ENCODE data around the gene KRTAP10-11.
"Not testable (repeated sequence)": the region's sequence is repeated elsewhere in the genome, so short reads cannot be mapped to it uniquely, and the experiment has no call there.

The KRTAP10-11 gene

GRCh38 chr21:44640761-44641160, 5.5 kb upstream of the KRTAP10-11 start:
- no peak for DNase-seq

DNA sequence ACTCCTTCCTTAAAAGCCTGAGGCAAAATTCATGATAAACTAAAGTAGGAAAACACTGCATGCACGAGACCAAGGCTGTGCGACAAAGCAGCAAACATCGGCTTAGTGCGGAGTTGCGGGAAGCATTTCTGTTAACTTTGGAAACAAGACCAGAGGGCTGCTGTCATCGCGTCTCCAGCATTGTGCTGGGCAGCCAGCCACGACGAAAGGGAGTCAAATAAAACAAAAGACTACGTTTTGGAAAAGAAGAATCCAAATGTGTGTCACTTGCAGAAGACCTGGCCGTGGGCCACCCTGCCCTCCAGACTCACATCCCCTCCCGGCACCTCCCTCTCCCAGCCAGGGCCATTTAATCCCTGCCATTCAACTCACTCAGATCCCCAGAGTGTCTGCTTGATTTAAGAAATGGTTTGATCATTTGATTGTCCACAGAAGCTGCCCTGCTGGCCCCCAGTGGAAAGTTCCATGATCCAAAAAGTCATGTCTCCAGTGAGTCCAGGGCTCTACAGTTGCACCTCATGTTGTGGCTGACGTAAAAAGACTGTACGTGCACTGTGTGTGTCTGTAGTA, 2.4 kb upstream of the KRTAP10-11 start:
- no peak for DNase-seq

DNA sequence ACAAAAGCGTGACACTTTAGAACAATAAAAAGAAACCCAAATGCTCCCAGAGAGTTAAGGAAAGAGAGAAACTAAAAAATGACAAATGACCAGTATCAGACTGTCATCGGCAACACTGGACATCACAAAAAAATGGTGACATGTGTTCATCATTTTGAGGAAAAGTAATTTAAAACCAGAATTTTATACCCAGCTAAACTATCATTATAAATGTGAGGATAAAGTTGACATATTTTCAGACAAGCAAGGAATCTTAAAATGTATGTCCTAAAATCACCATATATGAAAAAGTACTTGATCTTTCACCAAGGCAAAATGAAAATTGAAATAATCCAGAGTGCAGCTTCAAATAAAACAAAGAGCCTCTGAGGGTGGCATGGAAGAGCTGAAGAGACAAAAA, 1.3 kb upstream of the KRTAP10-11 start:
- DNase-seq = no peak

DNA sequence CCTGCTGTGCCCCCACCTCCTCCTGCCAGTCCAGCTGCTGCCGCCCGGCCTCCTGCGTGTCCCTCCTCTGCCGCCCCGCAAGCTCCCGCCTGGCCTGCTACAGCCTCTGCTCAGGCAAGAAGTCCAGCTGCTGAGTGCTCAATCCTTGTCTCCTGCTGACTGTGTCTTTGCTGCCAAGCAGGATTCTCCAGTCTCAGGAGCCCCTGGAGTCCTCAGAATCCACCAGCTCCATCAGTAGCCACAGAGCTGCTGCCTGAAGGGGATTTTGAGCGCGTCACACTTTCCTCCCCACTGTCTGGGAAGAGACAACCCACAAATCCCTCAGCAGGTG, 973 bp downstream of the KRTAP10-11 start:
- no peak for DNase-seq

DNA sequence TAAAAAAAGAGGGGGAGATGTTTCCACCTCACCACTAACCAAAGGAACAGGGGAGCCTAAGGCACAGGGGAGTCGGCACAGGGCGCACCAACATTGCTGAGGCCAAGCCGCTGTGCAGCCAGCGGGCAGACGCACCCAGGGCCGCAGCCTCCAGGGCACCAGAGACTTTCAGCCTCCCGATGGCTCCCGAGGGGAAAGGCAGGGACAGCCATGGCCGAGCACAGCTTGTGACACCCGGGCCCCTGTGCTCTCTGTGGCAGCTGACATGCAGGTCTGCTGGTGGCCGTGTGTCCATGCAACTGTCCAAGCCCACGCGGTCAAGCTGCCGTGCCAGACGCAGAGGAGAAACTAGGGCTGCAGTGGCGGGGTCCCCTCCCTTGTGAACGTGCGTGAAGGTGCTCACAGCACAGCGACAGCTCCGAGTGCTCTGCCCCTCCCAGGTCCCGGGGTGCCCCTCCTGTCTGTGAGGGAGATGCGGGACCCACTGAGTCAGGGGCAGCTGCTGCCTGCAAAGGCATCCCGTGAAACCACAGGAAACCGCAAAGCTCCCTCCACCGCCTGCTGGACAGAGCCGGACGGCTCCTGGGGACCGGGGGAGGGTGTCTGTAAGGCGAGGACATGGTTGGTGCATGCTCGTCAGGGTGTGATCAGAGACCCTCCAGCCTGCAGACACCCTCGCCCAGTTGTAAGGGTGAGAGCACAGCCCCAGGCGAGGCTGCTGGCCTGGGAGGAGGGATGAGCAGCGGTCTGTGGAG, 2.5 kb downstream of the KRTAP10-11 start:
- no peak for DNase-seq

DNA sequence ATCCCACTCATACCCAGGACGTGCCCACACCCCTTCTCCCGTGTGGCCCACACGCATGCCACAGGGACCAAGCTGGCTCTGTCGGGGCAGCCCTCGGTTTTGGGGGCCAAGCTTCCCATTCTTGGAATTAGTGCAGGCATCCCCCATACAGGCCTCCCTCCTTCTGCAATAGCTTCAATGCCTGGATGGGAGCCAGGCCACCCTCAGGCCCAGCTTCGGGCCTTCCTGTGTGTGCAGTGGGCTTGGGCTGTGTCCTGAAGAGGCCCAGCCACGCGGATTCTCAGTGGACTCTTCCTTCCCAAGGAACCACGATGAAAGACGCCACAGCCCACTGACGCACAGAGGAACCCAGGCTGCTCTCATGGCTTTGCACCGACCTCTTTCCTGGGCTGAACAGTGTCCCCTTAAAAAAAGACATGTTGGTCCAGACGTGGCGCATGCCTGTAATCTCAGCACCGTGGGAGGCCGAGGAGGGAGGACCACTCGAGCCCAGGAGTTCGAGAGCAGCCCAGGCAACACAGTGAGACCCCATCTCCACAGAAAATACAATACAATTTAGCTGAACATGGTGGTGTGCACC, 3.4 kb downstream of the KRTAP10-11 start:
- DNase-seq = no peak

DNA sequence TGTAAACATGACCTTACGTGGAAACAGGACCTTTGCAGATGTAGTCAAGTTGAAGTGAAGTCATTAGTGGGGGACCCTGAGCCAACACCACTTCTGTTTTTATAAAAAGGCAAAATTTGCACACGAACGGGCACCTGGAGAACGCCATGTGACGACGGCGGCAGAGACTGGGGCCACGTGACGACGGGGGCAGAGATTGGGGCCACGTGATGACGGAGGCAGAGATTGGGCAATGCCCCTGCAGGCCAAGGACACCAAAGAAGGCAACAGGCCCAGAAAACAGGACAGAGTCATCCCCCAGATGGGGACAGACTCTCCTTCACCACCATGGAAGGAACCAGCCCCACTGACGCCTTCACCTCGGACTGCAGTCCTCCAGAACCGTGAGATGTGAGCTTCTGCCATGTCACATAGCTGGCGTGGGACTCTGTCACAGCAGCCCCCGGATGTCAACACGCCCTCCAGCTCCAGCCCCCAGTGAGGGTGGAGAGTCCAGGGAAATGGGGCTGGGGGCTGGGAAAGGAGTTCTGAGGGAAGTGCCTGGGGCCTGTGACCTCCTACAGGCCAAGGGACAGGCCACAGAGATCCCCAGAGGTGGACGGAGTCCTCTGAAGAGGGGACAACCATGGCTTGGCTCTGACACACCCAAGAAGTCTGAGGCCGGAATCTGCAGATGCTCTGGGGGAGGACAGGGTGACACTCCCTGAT, 4.2 kb downstream of the KRTAP10-11 start:
- DNase-seq = no peak

DNA sequence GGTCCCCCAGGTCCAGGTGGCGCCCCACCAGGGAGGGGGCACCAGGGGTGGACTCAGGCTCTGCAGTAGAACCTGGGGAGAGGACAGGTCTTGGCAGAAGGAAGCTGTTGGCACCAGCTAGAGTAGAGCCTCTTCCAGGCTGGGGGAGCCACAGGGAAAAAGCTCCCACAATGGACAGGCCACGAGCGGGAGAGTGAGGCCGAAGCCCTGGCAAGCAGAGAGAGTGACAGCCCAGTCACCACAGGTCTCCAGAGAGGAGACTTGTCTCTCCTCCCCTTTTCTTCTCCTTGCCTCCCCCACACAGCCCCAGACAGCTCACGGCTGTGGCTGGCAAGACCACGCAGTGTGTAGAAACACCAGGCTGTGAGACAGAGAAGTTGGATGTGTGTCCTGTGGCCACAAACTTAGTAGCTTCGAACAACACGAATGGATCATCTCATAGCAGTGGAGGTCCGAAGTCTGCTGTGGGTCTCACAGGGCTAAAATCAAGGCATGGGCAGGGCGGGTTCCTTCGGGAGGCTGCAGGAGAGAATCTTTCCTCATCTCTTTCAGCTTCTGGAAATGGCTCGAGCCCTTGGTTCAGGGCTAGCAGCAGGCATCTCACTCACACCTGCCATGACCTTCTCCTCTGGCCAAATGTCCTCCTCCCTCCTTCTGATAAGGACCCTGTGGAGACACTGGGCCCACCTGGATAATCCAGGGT, 4.9 kb downstream of the KRTAP10-11 start:
- no peak for DNase-seq

DNA sequence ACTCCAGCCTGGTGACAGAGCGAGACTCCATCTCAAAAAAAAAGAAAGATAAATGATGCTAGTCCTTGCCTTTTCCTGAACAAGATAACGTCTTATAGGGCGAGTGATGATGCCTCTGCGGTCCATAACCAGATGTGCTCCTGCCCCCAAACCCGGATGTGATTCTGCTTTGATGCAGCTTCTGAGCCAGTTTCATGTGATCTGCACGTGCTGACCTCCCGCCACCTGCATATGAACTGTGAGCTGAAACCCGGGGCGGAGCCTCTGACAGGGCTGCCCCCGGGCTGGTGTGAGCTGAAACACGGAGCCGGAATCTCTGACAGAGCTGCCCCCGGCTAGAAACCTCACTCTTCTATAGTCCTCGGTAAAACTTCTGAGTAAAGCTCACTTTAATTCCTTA, 6.9 kb downstream of the KRTAP10-11 start:
- DNase-seq = no peak

- DNase-seq = peak in 2 of 4 experiments; percentile 25 to 33
Measured at GRCh38 chr21:44653656-44654575, 7.7 kb downstream of the KRTAP10-11 start.

GRCh38 chr21:44654576-44655175, 8.5 kb downstream of the KRTAP10-11 start, which contains the start of gene KRTAP12-4:
Gene KRTAP12-4, minus strand, starts transcription at chr21:44654659. Its CDS starts 45 bp downstream, at chr21:44654614.
- DNase-seq = no peak

DNA sequence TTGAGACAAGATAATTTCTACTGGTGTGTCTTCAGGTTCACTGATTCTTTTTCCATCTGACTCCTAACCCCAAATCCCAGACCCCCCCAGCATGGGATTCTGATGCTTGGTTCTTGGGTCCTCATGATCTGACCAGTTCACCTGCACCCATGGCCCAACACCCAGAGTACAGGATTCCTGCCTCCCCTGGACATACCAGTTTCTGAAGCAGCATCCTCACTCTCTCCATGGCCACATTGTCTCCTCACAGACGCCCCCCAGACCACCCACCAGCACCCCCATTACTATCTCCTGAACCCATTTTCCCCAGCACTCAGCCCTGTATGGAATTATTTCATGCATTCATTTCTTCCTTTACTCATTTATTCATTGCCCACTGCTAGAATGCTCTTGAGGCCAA, 10.7 kb downstream of the KRTAP10-11 start:
- DNase-seq = no peak

GRCh38 chr21:44657635-44658540, 11.7 kb downstream of the KRTAP10-11 start, which contains the start of gene KRTAP12-3:
Gene KRTAP12-3, plus strand, starts transcription at chr21:44657932. Its CDS starts 48 bp downstream, at chr21:44657980.
- peak in 2 of 4 experiments; percentile 23 to 33 for DNase-seq

DNA sequence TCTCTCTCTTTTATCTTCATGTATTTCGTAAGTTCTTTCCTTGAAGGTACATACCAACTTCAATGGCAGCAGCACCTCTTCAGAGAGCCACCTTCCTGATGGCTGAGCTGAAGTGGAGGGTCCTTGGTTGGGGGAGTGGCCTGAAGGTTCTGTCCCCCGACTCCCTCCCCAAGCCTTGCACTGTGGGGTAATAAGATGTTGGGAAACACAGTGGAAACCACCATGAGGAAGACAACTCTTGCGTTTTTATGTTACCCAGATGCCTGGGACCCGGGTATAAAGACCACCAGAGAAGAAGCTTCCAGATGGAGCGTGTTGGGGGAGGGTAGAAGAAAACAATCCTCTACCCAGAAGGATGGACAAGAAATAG, 12.3 kb downstream of the KRTAP10-11 start:
- DNase-seq = no peak

- no peak for DNase-seq
Measured at GRCh38 chr21:44658913-44659595, 12.8 kb downstream of the KRTAP10-11 start.

- not testable (repeated sequence) for DNase-seq
Measured at GRCh38 chr21:44661567-44661966, 15.4 kb downstream of the KRTAP10-11 start.

DNA sequence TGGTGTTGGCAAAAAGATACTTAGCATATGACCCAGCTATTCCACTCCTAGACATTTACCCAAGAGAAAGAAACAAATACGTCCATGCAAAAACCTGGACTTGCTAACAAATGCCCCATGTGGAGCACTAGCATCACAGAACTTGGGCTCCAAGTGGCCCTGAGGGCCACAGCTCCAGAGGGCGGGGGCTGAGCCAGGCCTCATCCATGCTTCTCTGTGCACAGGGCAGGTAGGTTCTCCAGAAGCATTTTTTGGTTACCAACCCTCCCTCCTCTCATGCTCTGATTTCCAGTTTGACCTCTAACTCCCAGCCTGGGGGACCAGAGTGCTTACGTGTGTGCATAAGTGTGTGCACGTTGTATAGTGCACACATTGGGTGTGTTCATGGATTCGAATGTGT, 18.5 kb downstream of the KRTAP10-11 start:
- no peak for DNase-seq

DNA sequence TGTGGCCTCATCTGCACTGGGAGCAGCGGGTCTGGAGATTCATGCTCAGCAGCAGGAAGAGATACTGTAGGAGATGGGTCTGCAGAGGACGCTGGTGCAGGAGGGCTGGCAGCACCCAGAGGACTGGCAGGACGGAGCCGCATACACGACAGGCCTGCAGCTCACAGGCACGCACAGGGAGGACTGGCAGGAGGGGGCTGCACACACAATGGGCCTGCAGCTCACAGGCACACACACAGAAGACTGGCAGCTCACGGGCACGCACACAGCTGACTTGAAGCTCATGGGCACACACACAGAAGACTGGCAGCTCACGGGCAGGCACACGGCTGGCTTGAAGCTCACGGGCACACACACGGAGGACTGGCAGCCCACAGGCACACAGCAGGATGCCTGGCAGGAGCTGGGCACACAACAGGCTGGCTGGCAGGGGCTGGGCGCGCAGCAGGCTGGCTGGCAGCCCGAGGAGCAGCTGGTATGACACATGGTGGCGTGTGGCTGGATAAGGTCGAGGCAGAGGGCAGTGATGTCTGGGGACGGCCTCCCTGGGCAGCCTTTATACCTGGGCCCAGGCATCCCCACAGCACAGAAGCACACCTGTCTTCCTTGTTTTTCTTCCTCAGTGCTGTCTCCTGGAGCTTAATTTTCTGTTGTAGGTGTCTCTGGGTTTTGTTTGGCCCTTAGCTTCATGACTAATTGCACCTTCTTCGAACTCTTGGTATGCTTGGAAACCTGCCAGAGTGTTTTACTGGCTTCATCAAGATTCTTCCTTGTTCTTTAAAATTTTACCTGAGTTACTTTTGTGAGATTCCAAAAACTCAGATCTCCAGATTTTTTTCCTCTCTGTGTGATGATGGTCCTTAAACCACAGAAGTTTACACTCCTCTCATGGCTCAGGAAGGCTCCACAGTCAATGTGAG, 20.4 kb downstream of the KRTAP10-11 start, which contains the start of gene KRTAP12-2:
Gene KRTAP12-2 (minus strand): TSS at position 527 of the 920 bp plus-strand sequence. CDS start 41 bp downstream, at position 486.
- no peak for DNase-seq
